HL-60 (cell line): Measurements from ENCODE around the gene GSTM3.

ENCODE experiments used
- CTCF ChIP-seq: IDR thresholded peaks from one replicate; pipeline ENCODE4 v1.5.1; 2011; ENCODE audit warnings: low read length, control low read depth, inconsistent platforms; ENCODE audit not compliant: insufficient read depth
- GABPA ChIP-seq: IDR thresholded peaks from 2 replicates; pipeline ENCODE4 v1.6.1; 2012; ENCODE audit warnings: low read depth
- POLR2AphosphoS5 ChIP-seq: IDR thresholded peaks from 2 replicates; pipeline ENCODE4 v1.6.1; 2012; ENCODE audit warnings: low read depth

- TF ChIP-seq CTCF (no peak), POLR2AphosphoS5 (no peak), GABPA (no peak)
Observed at GRCh38 chr1:109704173-109704572, 36.7 kb downstream of the GSTM3 start.
